GM12801 (cell line): ENCODE results near the gene MLX.

ENCODE experiments used
- CTCF ChIP-seq: IDR thresholded peaks from one replicate; pipeline ENCODE4 v1.5.1; 2011; ENCODE audit warnings: control low read depth; ENCODE audit not compliant: insufficient read length; ENCODE audit errors: extremely low read depth

Gene MLX

GRCh38 chr17:42566883-42567573 lies at the start of gene MLX:
TSS of gene MLX (plus strand) at chr17:42567100. CDS start at chr17:42567125, 25 bp downstream.
- no peak for TF ChIP-seq CTCF

GRCh38 chr17:42517516-42517915 lies 49.4 kb upstream of the MLX start:
- no peak for TF ChIP-seq CTCF

- TF ChIP-seq CTCF: no peak
Observed at GRCh38 chr17:42518046-42518754, 48.7 kb upstream of the MLX start.

GRCh38 chr17:42518755-42519545 lies 48.0 kb upstream of the MLX start:
- TF ChIP-seq CTCF: no peak

- TF ChIP-seq CTCF: no peak
Observed at GRCh38 chr17:42519546-42520491, 47.1 kb upstream of the MLX start.

- no peak for TF ChIP-seq CTCF
Observed at GRCh38 chr17:42520540-42520951, 46.4 kb upstream of the MLX start.
